Activated naive CD4-positive, alpha-beta T cell (primary cell): ENCODE results near the gene NUDT4.
"Not testable (repeated sequence)": the region's sequence is repeated elsewhere in the genome, so short reads cannot be mapped to it uniquely, and the experiment has no call there.

ENCODE experiments used
- DNase-seq, 4 experiments: peaks; one replicate each; lab custom pipeline; 2025; lab: John Stamatoyannopoulos, UW

NUDT4 gene

DNA sequence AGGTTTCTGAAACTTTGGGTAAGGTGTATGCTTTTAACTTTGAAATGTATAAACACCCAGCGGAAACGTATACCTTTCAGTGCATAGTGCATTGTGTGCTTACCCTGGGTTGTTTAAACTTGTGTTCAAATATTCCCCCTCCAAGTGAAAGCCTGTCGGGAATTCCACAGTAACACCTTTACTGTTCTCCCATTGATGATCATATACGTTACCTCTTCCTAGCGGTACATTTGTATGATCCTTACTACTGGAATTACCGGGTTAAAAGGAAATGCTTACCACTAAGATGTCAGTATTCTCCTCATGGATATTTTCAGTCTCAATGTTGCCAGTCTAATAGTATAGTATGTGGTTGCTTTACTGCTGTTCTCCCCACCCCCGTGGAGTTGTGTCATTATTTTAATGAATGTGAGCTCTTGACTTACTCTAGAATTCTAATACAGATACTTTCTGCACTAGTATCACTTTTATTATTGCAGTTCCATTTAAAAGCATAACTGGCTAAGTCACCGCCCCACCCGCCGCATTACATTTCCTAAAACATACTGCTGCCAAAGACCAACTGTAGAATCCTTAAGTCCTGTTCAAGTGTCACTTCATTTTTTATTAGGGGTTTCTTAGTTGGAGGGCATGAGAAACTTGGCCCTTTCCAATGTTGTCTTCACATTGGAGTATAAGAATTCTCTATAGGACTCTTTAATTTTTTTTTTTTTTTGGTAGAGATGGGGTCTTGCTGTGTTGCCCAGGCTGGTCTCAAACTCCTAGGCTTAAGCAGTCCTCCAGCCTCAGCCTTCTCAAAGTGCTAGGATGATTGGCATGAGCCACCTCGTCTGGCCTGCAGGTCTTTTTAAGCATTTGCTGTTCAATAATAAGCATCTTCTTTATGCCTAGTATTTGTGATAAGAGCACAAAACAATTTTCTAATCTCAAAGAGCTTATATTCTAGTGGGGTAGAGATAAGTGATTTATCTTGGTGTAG lies 24.9 kb downstream of the NUDT4 start:
- no peak for DNase-seq

DNA sequence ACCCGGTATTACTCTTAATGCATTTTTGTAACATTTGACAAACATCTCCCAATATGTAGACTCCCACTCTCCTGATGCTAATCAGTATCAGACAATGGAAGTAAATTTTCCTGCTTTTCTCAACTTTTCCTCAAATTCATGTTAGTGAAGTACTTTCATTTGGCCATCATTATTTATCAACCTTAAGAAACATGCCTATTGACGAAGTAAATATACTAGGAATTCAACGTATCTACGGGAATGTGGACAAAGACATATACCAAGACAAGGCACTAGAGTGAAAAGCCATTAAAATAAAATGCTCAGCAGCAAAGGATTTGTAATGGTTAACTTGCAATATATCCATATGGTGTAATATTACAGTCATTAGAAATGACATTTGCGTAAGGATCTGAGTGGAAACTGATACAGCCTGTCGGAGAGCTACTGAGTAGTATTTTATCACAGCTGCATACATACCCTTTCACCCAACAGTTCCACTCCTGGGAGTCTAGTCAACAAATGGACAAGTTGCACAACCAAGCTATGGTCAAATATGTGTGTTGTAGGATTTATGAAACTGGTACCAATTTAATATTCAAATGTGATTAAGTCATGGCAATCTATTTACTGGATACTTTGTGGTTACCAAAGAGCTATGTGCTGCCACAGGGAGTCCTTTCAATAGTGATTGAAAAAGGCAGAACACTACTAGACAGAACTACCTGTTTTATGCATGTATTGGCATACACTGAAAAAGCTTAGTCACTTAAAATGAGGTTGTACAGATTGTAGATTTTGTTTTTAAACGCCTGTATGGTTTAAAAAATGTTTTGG lies 26.5 kb downstream of the NUDT4 start:
- DNase-seq, result no peak

DNA sequence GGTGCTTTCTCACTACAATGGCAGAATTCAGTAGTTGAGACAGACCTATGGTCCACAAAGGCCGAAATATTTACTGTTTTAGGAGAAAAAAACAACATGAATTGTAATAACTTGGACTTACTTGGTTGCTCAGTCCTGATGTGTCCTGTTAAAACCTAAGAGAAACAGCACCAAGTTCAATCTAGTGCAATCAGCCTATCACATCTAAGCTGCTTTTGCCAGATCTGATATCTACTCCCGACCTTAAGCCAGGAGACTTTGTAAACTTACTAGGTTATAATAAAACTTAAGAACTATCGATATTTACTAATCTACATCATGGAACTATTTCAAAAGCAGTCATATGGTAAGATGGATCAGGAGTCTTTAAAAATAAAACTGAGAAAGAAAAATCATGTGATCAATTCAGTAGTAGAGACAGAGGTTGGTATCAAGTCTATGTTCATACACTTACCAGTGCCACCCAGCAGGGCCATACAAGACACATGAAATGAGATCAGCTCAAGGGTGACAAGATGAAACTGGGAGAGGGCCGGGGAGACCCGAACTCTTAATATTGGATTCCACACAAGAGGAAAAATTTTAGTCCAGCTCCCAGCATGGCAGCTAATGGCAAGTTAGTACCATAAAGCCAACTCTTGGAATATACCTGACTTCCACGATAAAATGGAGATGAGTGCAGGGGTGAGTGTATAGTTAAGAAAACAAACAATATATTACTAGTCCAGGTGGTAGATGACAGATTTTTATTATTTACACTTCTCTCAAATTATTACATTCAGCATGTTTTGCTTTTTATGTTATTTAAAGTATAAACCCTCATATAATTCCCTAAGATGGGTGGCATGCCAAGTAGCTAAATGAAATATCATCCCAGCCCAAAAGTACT lies 27.5 kb downstream of the NUDT4 start:
- no peak for DNase-seq

DNA sequence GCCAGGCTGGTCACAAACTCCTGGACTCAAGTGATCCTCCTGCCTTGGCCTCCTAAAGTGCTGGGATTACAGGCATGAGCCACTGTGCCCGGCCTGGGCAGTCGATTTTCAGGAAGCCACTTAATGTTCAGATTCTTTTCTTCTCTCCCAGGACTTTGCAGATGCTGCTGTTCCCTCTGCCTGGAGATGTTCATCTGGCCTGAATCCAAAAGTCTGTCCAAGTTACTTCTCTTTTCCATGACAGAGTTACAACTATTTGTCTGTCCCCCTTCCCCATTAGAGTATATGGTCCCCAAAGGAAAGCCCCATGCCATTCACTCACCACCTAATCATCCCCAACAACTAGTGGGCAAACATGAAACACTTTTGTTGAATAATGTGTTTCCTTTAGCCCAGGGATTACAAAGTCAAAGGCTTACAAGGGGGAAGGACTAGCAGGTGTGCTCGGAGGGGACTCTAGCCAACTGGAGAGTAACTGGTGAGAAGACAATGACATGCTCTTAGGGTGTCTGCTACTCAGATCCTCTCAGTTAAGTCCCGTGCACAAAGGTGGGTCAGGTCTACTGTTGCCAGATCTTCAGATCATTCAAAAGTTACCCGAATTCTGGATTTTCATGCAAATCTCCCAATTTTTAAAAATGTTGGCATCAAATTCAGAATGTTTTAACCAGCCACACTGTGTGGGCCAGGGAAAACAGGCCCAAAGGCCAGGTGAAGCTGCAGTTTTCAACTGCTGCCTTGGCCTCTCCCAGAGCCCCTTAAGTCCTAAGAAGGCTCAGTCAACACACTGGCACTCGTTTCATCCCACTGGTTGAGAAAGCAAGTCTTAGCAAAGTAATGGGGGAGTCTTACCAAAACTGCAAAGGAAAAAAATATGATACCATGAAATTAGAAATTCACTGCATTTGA lies 29.6 kb downstream of the NUDT4 start:
- DNase-seq, result no peak

DNA sequence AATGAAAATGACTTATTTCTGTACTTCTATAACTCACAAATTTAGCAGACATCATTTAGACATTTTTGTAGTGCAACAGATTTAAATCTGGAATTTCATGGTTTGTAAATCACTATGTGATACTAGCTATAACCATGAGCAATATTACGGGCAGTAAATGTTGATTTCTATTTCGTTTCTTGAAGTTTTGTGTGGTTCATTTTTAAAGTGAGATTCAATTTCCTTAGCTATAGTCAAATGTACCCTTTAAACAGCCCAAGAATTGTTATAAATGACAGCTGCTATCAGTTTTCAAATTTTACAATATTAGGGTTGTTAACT lies 30.2 kb downstream of the NUDT4 start:
- DNase-seq, result no peak

DNA sequence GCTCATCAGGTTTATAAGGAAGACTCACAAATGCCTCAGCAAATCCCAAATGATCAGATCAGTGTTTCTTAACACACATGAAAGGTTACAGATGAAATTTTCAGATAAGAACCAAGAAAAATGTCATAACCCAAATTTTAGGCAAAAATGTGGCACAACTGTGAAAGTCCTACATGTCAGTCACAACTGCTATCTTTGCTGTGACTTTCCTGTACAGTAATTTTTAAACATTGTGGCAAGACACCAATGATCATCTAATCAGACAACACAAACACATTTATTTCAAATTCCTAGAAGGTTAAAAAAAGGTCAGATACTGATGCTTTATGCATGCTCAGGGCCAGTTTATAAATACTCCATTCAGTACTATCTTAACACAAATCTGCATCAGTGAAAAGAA lies 31.1 kb downstream of the NUDT4 start:
- DNase-seq, result no peak

DNA sequence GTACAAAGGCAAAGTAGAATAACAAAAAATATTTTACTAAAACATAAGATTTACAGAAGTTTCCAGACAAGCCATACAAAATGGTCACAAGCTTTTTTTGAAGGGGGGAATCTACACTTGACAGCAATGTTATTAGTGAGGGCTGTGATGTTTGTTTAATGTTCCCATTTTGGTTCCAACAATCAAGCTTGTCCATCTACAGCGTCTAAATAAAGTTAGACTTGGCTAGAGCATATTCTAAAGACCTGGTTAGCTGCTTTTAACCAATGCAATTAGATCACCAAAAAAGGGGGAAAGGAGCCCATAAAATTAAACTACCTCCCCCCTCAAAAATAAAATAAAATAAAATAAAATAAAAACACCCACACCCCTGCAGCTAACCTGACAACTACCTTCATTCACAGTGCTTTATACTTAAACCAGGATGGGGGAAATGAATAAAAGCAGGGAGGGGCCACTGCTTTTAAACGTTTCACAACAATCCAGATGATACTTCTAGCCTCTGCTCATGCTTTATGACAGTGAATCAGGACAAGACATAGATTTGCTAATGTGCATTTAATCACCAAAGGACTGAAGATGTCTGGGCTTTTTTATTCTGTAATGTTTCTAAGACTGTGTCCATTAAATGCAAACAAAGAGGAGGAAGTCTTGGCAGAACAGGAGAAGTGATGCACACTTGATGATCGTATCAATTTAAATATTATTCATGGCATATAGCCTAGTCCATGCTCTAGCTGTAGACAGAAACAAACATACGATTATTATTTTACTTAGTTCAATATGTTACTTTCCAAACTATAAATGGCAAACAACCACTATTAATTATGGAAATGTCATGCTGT lies 31.8 kb downstream of the NUDT4 start:
- DNase-seq, result not testable (repeated sequence)

DNA sequence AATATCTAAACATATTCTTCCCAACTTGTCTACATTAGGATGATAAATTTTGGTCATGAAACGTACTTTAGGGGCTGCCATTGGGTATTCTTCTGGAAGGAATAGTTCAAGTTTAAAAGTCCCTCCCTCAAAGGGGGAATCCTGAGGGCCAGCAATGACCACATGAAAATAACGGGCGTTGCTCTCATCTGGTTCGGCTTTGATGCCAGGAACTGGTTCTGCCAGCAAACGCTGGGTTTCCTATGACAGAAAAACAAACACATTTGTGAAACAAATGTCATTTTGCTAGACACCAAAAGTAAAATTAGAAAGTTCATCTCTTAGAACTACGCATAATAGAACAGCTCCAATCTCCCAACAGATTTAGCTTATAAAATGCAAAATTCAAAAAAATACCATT lies 33.3 kb downstream of the NUDT4 start:
- not testable (repeated sequence) for DNase-seq

DNA sequence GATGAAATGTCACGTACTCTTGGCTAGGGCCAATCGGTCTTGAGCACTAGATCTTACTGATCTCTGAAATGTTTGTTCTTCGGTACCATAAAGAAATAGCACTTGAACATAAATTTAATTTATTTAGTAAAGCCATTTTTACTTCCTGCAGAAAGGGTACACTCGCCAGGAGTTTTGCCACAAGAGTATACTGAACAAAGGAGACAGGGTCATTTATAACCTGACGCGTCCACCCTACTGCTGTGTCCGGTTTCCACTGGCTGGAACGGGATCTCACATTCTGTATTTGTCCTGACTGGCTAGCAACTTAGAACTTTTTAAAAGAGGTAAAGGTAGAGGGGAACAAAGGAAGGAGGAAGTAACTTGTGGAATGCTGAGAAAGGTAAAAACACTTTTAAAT lies 34.7 kb downstream of the NUDT4 start:
- not testable (repeated sequence) for DNase-seq

DNA sequence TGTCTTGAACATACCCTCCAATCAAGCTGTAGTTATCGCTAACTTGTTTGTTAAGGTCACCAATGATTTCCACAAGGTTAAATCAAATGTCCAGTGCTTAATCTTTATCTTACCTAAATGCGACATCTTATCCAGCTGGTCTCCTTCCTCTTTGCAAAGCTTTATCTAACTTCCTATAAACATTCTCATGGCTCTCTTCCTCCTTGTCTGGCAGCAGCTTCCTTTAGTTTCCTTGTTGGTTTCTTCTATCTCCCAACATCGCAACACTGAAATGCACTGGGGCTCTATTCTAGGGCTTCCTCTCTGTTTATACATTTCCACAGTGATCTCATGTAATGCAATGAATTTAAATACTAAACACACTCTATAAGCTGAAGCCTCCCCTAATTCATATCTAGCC lies 35.3 kb downstream of the NUDT4 start:
- no peak for DNase-seq

DNA sequence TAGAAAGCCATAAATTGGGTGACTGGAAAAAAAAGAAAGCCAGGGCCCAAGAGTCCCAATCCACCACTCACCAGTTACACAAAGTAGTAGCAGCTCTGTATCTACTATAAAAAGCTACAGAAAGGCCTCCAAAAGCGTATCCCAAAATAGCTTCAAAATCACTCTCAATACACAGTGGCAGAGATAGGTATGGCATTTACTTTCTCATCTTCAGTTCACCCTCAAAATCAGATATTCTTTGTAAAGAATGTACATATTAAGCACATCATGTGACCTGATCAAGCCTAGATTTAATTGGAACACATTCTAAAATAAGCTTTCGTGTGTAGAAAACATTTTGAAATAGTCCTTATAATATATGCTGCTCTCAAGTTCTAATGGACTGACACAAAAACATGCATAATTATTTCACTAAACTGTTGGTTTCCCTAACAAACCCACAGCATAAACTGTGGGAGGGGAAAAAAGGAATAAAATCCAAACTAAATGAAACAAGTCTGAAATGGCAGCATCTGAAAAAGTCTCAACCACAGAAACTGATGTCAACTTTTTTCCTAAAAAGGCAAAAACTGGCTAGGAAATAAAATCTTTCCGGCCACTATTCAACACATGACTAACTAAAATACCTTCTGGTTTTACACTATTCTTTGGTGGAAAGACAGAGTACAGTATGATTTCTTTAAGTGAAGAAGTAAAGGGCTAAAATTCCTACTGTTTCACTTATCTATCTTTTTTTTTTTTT lies 38.2 kb downstream of the NUDT4 start:
- DNase-seq, result no peak

DNA sequence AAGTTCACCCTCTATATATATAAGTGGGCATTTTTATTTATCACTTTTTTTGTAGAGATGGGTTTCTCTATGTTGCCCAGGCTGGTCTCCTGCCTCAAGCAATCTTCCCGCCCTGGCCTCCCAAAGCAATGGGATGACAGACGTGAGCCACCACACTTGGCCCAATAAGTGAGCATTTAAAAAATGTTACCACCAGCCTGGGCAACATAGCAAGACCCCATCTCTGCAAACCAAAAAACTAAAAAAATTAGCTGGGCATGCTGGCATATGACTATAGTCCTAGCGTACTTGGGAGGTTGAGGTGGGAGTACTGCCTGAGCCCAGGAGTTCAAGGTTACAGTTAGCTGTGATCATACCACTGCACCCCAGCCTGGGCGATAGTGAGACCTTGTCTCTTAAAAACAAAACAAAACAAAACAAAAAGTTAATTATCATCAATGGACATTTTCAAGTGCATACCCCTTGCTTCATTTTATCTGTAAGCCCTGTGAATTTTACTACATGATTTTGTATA lies 40.3 kb downstream of the NUDT4 start:
- no peak for DNase-seq

DNA sequence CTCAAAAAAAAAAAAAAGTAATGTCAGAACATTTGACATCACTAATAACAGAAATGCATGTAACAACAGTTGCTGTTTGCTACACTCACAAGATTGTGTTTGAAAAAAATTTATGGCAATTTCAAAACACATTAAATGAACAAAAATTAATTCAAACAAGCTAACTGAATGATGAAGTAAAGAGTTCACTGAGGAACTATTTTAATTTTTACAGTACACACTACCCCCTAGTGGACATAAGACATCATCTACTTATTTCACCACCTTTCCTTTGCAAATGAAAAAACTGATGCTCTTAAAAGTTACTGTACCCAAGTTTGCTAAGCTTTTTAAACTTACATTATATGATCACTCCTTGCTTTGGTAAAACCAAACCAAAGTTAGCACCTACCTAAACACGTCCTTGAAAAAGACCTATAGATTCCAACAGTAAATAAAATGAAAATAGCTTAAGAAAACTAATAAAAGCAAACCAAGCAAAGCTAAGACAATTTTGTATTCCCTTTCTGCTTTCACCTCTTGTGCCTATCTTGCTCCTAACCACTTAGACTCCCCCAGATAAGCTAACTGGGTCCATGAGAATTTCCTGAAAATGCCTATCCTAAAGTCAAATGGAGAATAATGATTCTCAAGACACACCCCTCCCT lies 41.8 kb downstream of the NUDT4 start:
- DNase-seq, result no peak

DNA sequence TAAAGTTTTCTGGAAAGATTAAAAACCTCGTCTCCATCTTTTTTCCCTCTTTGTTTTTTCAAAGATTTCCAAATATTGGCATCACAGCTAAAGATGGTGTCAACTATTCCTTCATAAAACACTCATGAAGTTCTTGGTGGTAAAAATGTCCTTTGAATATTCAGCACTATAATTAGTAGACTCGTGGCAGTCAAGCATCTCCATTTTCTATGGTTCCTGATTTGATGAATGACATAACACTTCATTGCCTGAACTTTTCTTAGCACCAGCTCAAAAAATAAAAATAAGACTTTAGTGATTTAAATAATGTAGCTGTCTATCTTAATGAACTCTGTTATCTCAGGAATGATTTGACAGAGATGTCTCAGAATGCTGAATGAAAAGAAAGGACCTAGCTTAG lies 44.3 kb downstream of the NUDT4 start:
- no peak for DNase-seq

DNA sequence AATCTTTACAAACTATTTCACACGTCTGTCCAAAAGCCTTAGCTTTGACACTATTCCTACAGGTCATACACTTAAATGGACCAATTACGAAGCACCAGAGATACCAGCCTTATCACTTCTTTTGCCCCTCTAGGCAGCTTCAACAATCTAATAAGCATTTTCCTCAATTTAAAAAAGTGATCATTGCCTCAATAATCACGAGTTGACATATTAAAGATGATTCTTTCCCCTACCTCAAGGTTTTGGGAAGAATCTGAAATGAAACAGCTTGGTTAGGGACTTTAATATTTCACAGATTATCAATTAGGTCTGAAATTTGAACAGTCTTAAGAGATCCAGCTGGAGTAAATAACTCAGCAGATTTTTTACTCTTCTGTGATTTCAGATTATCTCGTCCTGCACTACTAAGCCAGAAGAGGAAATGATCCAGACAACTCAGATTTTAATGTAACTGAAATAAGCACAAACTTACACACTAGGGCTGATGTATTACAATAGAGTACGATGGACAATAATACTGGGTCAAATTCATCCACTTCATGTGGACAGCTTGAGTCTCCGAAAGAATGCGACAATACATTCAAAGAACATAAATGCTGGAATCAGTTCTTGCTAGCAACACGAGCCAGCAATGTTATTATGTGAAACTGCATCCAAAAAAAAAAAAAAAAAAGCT lies 48.1 kb downstream of the NUDT4 start:
- no peak for DNase-seq

DNA sequence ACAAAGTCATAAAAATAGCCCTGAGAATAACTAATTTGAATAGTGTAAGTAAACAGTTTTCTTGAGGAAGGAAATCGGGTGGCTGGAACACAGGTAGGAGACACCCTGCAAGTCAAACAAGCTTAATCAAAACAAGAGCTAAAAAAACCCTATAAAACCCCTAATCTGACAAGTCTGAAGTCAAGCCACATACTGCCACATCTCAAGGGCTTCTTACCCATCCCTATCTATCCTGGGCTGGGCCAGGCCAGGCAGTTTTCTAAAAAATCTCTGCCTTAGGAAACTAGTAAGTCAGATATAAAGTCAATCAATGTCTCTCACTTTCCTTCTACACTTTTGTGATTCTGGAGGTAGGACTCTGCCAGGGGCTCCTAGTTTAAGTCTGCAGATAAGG lies 48.7 kb downstream of the NUDT4 start:
- DNase-seq, result no peak

DNA sequence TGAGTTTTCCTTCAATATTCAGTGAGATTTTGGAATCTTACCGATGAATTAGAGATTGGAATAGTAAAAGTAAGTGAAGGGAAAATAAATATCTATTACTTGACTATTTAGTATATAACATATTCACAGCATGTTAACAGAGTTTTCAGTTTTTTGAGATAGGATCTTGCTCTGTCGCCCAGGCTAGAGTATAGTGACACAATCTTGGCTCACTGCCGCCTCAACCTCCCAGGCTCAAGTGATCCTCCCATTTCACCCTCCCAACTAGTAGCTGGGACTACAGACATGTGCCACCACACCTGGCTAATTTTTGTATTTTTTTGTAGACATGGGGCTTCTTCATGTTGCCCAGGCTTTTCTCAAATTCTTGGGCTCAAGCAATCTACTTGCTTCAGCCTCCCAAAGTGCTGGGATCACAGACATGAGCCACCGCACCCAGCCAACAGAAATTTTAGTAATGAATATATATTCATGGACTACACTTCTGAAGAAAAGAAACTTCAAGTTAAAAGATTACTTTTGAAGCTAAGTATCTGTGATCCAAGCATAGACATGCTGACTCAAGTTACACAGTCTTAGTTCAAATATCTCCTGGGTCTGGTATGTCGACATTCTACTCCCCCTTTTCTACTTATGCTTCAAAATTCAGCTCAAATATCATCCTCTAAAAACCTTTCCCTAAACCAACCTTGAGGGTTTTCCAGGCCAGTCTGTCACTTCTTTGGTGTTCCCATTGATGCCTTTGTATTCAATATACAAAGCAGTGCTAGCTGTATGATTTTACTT lies 50.2 kb downstream of the NUDT4 start:
- no peak for DNase-seq
